Activated CD4-positive, alpha-beta T cell treated with anti-CD3 and anti-CD28 coated beads for 36 hours (primary cell): ENCODE data around the gene VPS54. TPM values are rescaled to one million over a fixed set of nuclear protein-coding genes. Genes with fewer than 3 reads are reported as not detected.
A peak's percentile ranks its signal among the peaks of the same experiment; 100 is the strongest.
"Not testable (repeated sequence)": the region's sequence is repeated elsewhere in the genome, so short reads cannot be mapped to it uniquely, and the experiment has no call there.

ENCODE experiments used
- ATAC-seq: fragments of 200-7000 bp; cut with Tn5 transposase; one replicate; pipeline ENCODE4 v1.10.0; 2021; ENCODE audit warnings: mild to moderate bottlenecking, moderate library complexity
- CTCF ChIA-PET: fragments of 350-600 bp; sonication (Branson Sonifier 250); formaldehyde crosslinking; loops from one replicate; lab custom pipeline; 2021; ENCODE audit warnings: antibody characterized with exemption; lab: Charles Lee
- POLR2A ChIA-PET: fragments of 350-600 bp; sonication (Branson Sonifier 250); formaldehyde crosslinking; loops from one replicate; lab custom pipeline; 2021; ENCODE audit warnings: antibody characterized with exemption, inconsistent platforms; lab: Charles Lee
- DNase-seq: peaks from one replicate; pipeline ENCODE4 v3.0.0-alpha.2; 2020
- H3K27ac Mint-ChIP-seq: one replicate; pipeline ENCODE4 v1.8.0; 2021; ENCODE audit warnings: mixed read lengths
- H3K27me3 Mint-ChIP-seq: one replicate; pipeline ENCODE4 v1.8.0; 2021; ENCODE audit warnings: mixed read lengths
- H3K36me3 Mint-ChIP-seq: one replicate; pipeline ENCODE4 v1.8.0; 2021; ENCODE audit warnings: low read depth, mixed read lengths
- H3K4me1 Mint-ChIP-seq: one replicate; pipeline ENCODE4 v1.8.0; 2021; ENCODE audit warnings: mixed read lengths
- H3K4me3 Mint-ChIP-seq: one replicate; pipeline ENCODE4 v1.8.0; 2021; ENCODE audit warnings: mild to moderate bottlenecking, moderate library complexity, mixed read lengths
- H3K9me3 Mint-ChIP-seq: one replicate; pipeline ENCODE4 v1.8.0; 2021; ENCODE audit warnings: low read depth, mixed read lengths
- intact Hi-C, 2 experiments: fragments of 100-400 bp; cut with DNase I in 1 of 2; cut with micrococcal nuclease in 1 of 2; formaldehyde crosslinking; loops; one replicate each; pipeline versions ENCODE4 v1.14.2 to v1.15.1; 2022 to 2024; cut with DNase I, micrococcal nuclease
- total RNA-seq, 2 experiments: library from RNA; stranded (reverse); gene quantifications; one replicate each; pipeline ENCODE4 v1.2.3, GENCODE V29; 2021

VPS54 gene
- total RNA-seq, 2 experiments from 2014 or later: 9.0 to 11.7 TPM

GRCh38 chr2:63993130-63993584, 26.1 kb downstream of the VPS54 start:
- Mint-ChIP-seq H3K9me3 (peaks cover 21% of the 10 kb centered on the region), H3K36me3 (peaks cover 19% of the 10 kb centered on the region), H3K4me1 (peaks cover 16% of the 10 kb centered on the region)
- ATAC-seq, intact Hi-C loops, H3K4me3 Mint-ChIP-seq, CTCF ChIA-PET, POLR2A ChIA-PET, H3K27ac Mint-ChIP-seq, H3K27me3 Mint-ChIP-seq, DNase-seq: not testable (repeated sequence)

- POLR2A ChIA-PET: interaction anchor here (0.6 kb wide), 1 partner anchor 12 kb away, joined by 3 read pairs; no protein-coding TSS in a partner anchor
- intact Hi-C loops: no loop called here
Measured at GRCh38 chr2:63992061-63992685, 27.1 kb downstream of the VPS54 start.

GRCh38 chr2:63991173-63991999, 27.8 kb downstream of the VPS54 start:
- CTCF ChIA-PET, ATAC-seq, H3K9me3 Mint-ChIP-seq, H3K27me3 Mint-ChIP-seq, H3K27ac Mint-ChIP-seq, H3K4me3 Mint-ChIP-seq, intact Hi-C loops, DNase-seq: not testable (repeated sequence)
- POLR2A ChIA-PET: interaction anchor here (0.6 kb wide), 1 partner anchor 11 kb away, joined by 3 read pairs; no protein-coding TSS in a partner anchor
- Mint-ChIP-seq H3K4me1 (peaks cover 18% of the 10 kb centered on the region), H3K36me3 (peaks cover 17% of the 10 kb centered on the region)

More at GRCh38 chr2:63992061-63992685, 27.1 kb downstream of the VPS54 start:
- Mint-ChIP-seq H3K27me3 (no peaks in the 10 kb centered on the region), H3K4me3 (no peak overlapping the region), H3K36me3 (peaks cover 17% of the 10 kb centered on the region), H3K9me3 (peaks cover 15% of the 10 kb centered on the region), H3K4me1 (peaks cover 16% of the 10 kb centered on the region), H3K27ac (no peak overlapping the region)
- ATAC-seq: no peak
- DNase-seq: no peak
- CTCF ChIA-PET: interaction anchor here (0.6 kb wide), 1 partner anchor 24 kb away, joined by 3 read pairs; no protein-coding TSS in a partner anchor

GRCh38 chr2:63990072-63990471, 29.2 kb downstream of the VPS54 start:
- ATAC-seq (no peak), DNase-seq (no peak)
- Mint-ChIP-seq H3K36me3 (peaks cover 16% of the 10 kb centered on the region), H3K4me1 (peaks cover 27% of the 10 kb centered on the region), H3K9me3 (peaks cover 10% of the 10 kb centered on the region), H3K27ac (no peak overlapping the region), H3K4me3 (no peak overlapping the region), H3K27me3 (no peaks in the 10 kb centered on the region)
- ChIA-PET CTCF (no interaction called here), POLR2A (no interaction called here)
- intact Hi-C loops: no loop called here

- Mint-ChIP-seq H3K36me3 (peaks cover 12% of the 10 kb centered on the region), H3K4me1 (peaks cover 20% of the 10 kb centered on the region)
- H3K9me3 Mint-ChIP-seq, ATAC-seq, H3K27ac Mint-ChIP-seq, H3K4me3 Mint-ChIP-seq, POLR2A ChIA-PET, CTCF ChIA-PET, DNase-seq, intact Hi-C loops, H3K27me3 Mint-ChIP-seq: not testable (repeated sequence)
Measured at GRCh38 chr2:63988842-63989436, 30.3 kb downstream of the VPS54 start.

GRCh38 chr2:63984606-63985359, 34.4 kb downstream of the VPS54 start:
- no peaks in the 10 kb centered on the region for H3K27me3 Mint-ChIP-seq
- no peak overlapping the region for H3K4me3 Mint-ChIP-seq
- peaks cover 18% of the 10 kb centered on the region for H3K4me1 Mint-ChIP-seq
- ChIA-PET CTCF (no interaction called here), POLR2A (no interaction called here)
- no peaks in the 10 kb centered on the region for H3K9me3 Mint-ChIP-seq
- intact Hi-C loops: no loop called here
- peaks cover 17% of the 10 kb centered on the region for H3K36me3 Mint-ChIP-seq
- DNase-seq (no peak), ATAC-seq (no peak)
- no peak overlapping the region for H3K27ac Mint-ChIP-seq

GRCh38 chr2:63983986-63984605, 35.1 kb downstream of the VPS54 start:
- peak; percentile 33 for ATAC-seq
- intact Hi-C loops: no loop called here

GRCh38 chr2:63982335-63982734, 36.9 kb downstream of the VPS54 start:
- ChIA-PET CTCF (no interaction called here), POLR2A (no interaction called here)
- no peak for DNase-seq
- Mint-ChIP-seq H3K4me3 (no peak overlapping the region), H3K36me3 (peaks cover 15% of the 10 kb centered on the region), H3K9me3 (no peaks in the 10 kb centered on the region), H3K4me1 (peaks cover 35% of the 10 kb centered on the region), H3K27me3 (no peaks in the 10 kb centered on the region), H3K27ac (no peak overlapping the region)
- intact Hi-C loops: no loop called here
- ATAC-seq: no peak

More at GRCh38 chr2:63983986-63984605, 35.1 kb downstream of the VPS54 start:
- no peaks in the 10 kb centered on the region for H3K27me3 Mint-ChIP-seq
- DNase-seq: no peak
- H3K4me3 Mint-ChIP-seq: no peak overlapping the region
- H3K36me3 Mint-ChIP-seq: peaks cover 13% of the 10 kb centered on the region
- peaks cover 22% of the 10 kb centered on the region for H3K4me1 Mint-ChIP-seq
- H3K9me3 Mint-ChIP-seq: no peaks in the 10 kb centered on the region
- CTCF ChIA-PET: no interaction called here
- POLR2A ChIA-PET: no interaction called here
- H3K27ac Mint-ChIP-seq: no peak overlapping the region

GRCh38 chr2:63981702-63982103, 37.5 kb downstream of the VPS54 start:
- Mint-ChIP-seq H3K9me3 (no peaks in the 10 kb centered on the region), H3K36me3 (peaks cover 17% of the 10 kb centered on the region), H3K27me3 (no peaks in the 10 kb centered on the region), H3K4me3 (no peak overlapping the region), H3K4me1 (peaks cover 38% of the 10 kb centered on the region), H3K27ac (no peak overlapping the region)
- ChIA-PET CTCF (no interaction called here), POLR2A (no interaction called here)
- intact Hi-C loops: no loop called here
- ATAC-seq (no peak), DNase-seq (no peak)

- no peak overlapping the region for H3K27ac Mint-ChIP-seq
- H3K9me3 Mint-ChIP-seq: no peaks in the 10 kb centered on the region
- no peak overlapping the region for H3K4me3 Mint-ChIP-seq
- ATAC-seq (no peak), DNase-seq (no peak)
- H3K36me3 Mint-ChIP-seq: peaks cover 17% of the 10 kb centered on the region
- CTCF ChIA-PET: interaction anchor here (0.5 to 0.7 kb wide), 2 partner anchors 24 to 25 kb away, joined by 3 read pairs; no protein-coding TSS in a partner anchor
- POLR2A ChIA-PET: interaction anchor here (0.7 kb wide), 1 partner anchor 11 kb away, joined by 3 read pairs; no protein-coding TSS in a partner anchor
- intact Hi-C loops: no loop called here
- peaks cover 34% of the 10 kb centered on the region for H3K4me1 Mint-ChIP-seq
- H3K27me3 Mint-ChIP-seq: no peaks in the 10 kb centered on the region
Measured at GRCh38 chr2:63980794-63981193, 38.4 kb downstream of the VPS54 start.
